Astrocyte (in vitro differentiated cells and primary cell): ENCODE data around the gene MGAT5. TPM values are rescaled to one million over a fixed set of nuclear protein-coding genes. Genes with fewer than 3 reads are reported as not detected.

ENCODE experiments used
- DNase-seq: peaks from one replicate; pipeline ENCODE4 v3.0.0-alpha.2; 2010; ENCODE audit warnings: low read depth
- FAIRE-seq: peaks from 2 replicates; lab custom pipeline; 2011; peaks lifted over from hg19 to GRCh38; lab: Jason Lieb, UNC
- H2AFZ ChIP-seq: 2 replicates; pipeline ENCODE4 v1.6.0; 2012; ENCODE audit warnings: low read depth, low read length, inconsistent platforms
- H3K27ac ChIP-seq: 2 replicates; pipeline ENCODE4 v1.5.1; 2011; ENCODE audit warnings: low read depth, low read length, inconsistent platforms
- H3K27me3 ChIP-seq: 2 replicates; pipeline ENCODE4 v1.6.0; 2011; ENCODE audit warnings: low read length, inconsistent platforms; ENCODE audit not compliant: insufficient read depth
- H3K36me3 ChIP-seq: 2 replicates; pipeline ENCODE4 v1.5.1; 2011; ENCODE audit warnings: low read length, inconsistent platforms; ENCODE audit not compliant: insufficient read depth
- H3K4me1 ChIP-seq: 2 replicates; pipeline ENCODE4 v1.5.1; 2011; ENCODE audit warnings: low read length, inconsistent platforms; ENCODE audit not compliant: insufficient read depth
- H3K4me2 ChIP-seq: 2 replicates; pipeline ENCODE4 v1.6.0; 2012; ENCODE audit warnings: low read length, inconsistent platforms
- H3K4me3 ChIP-seq: 2 replicates; pipeline ENCODE4 v1.5.1; 2011; ENCODE audit warnings: low read depth, mild to moderate bottlenecking, low read length, inconsistent platforms; ENCODE audit not compliant: insufficient read depth
- H3K79me2 ChIP-seq: 2 replicates; pipeline ENCODE4 v1.6.0; 2012; ENCODE audit warnings: mild to moderate bottlenecking, low read length, inconsistent platforms; ENCODE audit not compliant: insufficient read depth
- H3K9ac ChIP-seq: 2 replicates; pipeline ENCODE4 v1.6.0; 2012; ENCODE audit warnings: mild to moderate bottlenecking, low read length, inconsistent platforms
- H3K9me3 ChIP-seq: 2 replicates; pipeline ENCODE4 v1.5.1; 2012; ENCODE audit warnings: low read depth, mild to moderate bottlenecking, low read length, inconsistent platforms; ENCODE audit not compliant: insufficient read depth
- H4K20me1 ChIP-seq: 2 replicates; pipeline ENCODE4 v1.6.0; 2012; ENCODE audit warnings: low read length, inconsistent platforms; ENCODE audit not compliant: insufficient read depth
- H3K27ac Mint-ChIP-seq: one replicate; pipeline ENCODE4 v1.8.0; 2021; ENCODE audit warnings: mild to moderate bottlenecking, mixed read lengths; ENCODE audit not compliant: unreplicated experiment
- H3K27me3 Mint-ChIP-seq: one replicate; pipeline ENCODE4 v1.8.0; 2021; ENCODE audit warnings: low read depth, mixed read lengths; ENCODE audit not compliant: unreplicated experiment
- H3K36me3 Mint-ChIP-seq: one replicate; pipeline ENCODE4 v1.8.0; 2021; ENCODE audit warnings: low read depth, mixed read lengths; ENCODE audit not compliant: unreplicated experiment
- H3K4me1 Mint-ChIP-seq: one replicate; pipeline ENCODE4 v1.8.0; 2021; ENCODE audit warnings: low read depth, mixed read lengths; ENCODE audit not compliant: unreplicated experiment
- H3K4me3 Mint-ChIP-seq: one replicate; pipeline ENCODE4 v1.8.0; 2021; ENCODE audit warnings: mild to moderate bottlenecking, moderate library complexity, mixed read lengths; ENCODE audit not compliant: unreplicated experiment
- H3K9me3 Mint-ChIP-seq: one replicate; pipeline ENCODE4 v1.8.0; 2021; ENCODE audit warnings: mild to moderate bottlenecking, mixed read lengths; ENCODE audit not compliant: unreplicated experiment
- EZH2 ChIP-seq: IDR thresholded peaks from 2 replicates; pipeline ENCODE4 v1.6.1; 2012; ENCODE audit warnings: mild to moderate bottlenecking, low read length, inconsistent platforms; ENCODE audit not compliant: insufficient read depth
- total RNA-seq: library from RNA; stranded (reverse); gene quantifications from 2 replicates; pipeline ENCODE4 v1.2.1, GENCODE V29; 2021
- TF ChIP-seq, protein P1 (sequence below): IDR thresholded peaks from 2 replicates; pipeline ENCODE4 v1.5.1; 2011; ENCODE audit warnings: low read depth, mild to moderate bottlenecking, inconsistent platforms, low read length, moderate library complexity; ENCODE audit not compliant: insufficient read depth

Gene MGAT5
- total RNA-seq, 1 donor from 2014 or later: 80.2 TPM

DNA sequence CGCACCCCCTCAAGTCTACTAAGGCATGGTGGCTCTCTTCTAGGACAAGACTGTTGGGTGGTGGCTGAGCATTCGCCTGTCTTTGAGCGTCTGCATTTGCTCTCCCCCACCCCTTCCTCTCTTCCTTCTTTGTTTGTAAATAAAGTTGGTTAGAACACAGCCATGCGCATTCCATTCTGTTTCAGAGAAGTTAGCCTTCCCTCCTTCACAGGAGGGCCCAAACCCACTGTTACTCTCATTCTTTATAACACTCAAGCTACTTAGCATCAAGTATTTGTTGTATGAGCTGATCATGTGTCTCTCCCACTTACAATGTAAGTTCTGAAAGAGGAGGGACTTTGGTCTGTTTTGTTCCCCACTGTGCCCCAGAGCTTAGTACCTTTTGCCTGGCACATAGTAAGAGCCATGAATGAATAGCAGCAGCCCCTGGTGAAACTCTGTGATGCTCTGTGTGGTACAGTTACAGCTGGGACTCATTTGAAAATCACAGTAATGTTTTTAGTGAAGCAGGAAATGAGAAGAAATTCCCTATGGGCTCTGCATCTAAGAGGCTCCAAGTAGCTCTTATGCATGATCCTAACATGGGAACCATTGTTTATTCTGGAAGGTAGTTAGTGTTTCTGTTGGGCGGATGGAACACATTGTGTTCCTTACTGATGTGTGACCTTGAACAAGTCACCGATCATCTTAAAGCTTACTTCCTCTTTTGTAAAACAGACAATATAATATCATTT, 7.7 kb downstream of the MGAT5 start:
- Histone ChIP-seq H3K27ac (no peak overlapping the region), H3K4me2 (no peak overlapping the region)
- no peaks in the 10 kb centered on the region for H3K9me3 Mint-ChIP-seq

DNA sequence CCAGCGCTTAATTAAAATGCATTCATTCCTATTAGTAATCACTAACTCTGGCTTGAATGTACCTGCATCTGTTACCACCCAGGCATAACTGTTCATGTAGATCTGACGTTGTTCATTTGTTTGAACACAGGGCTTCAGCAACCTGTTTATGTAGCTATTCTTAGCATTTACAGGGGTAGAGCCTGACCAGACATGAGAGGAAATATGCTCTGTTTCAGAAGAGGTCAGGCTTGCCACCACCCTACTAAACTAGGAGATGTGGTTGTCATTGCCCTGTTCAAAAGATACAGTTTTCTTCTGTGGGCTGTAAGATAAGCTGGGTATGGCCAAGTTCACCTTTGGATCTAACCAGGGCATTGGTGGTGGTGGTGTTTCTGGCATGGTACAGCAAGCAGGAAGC, 8.8 kb downstream of the MGAT5 start:
- Mint-ChIP-seq H3K27me3 (no peaks in the 10 kb centered on the region), H3K4me1 (peaks cover 22% of the 10 kb centered on the region), H3K36me3 (peaks cover 8% of the 10 kb centered on the region), H3K9me3 (no peaks in the 10 kb centered on the region), H3K4me3 (no peak overlapping the region), H3K27ac (no peak overlapping the region)
- no peaks in the 10 kb centered on the region for H3K27me3 ChIP-seq
- H3K4me3 ChIP-seq: no peak overlapping the region
- no peak overlapping the region for H2AFZ ChIP-seq
- H3K79me2 ChIP-seq: peaks cover 3% of the 10 kb centered on the region
- FAIRE-seq (no peak), DNase-seq (no peak)
- peaks cover 7% of the 10 kb centered on the region for H4K20me1 ChIP-seq
- H3K4me2 ChIP-seq: no peak overlapping the region
- H3K4me1 ChIP-seq: peaks cover 15% of the 10 kb centered on the region
- no peak overlapping the region for H3K9ac ChIP-seq
- no peaks in the 10 kb centered on the region for H3K36me3 ChIP-seq
- H3K9me3 ChIP-seq: no peaks in the 10 kb centered on the region
- H3K27ac ChIP-seq: no peak overlapping the region
- TF ChIP-seq EZH2: no peak
- TF ChIP-seq, protein P1, sequence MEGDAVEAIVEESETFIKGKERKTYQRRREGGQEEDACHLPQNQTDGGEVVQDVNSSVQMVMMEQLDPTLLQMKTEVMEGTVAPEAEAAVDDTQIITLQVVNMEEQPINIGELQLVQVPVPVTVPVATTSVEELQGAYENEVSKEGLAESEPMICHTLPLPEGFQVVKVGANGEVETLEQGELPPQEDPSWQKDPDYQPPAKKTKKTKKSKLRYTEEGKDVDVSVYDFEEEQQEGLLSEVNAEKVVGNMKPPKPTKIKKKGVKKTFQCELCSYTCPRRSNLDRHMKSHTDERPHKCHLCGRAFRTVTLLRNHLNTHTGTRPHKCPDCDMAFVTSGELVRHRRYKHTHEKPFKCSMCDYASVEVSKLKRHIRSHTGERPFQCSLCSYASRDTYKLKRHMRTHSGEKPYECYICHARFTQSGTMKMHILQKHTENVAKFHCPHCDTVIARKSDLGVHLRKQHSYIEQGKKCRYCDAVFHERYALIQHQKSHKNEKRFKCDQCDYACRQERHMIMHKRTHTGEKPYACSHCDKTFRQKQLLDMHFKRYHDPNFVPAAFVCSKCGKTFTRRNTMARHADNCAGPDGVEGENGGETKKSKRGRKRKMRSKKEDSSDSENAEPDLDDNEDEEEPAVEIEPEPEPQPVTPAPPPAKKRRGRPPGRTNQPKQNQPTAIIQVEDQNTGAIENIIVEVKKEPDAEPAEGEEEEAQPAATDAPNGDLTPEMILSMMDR: no peak

More for the DNA sequence above, 7.7 kb downstream of the MGAT5 start:
- H4K20me1 ChIP-seq: peaks cover 6% of the 10 kb centered on the region
- peaks cover 8% of the 10 kb centered on the region for H3K36me3 Mint-ChIP-seq
- no peaks in the 10 kb centered on the region for H3K36me3 ChIP-seq
- peaks cover 3% of the 10 kb centered on the region for H3K79me2 ChIP-seq
- no peak overlapping the region for H3K4me3 ChIP-seq
- H3K9ac ChIP-seq: no peak overlapping the region
- H3K4me1 ChIP-seq: peaks cover 15% of the 10 kb centered on the region
- FAIRE-seq: no peak
- H3K4me1 Mint-ChIP-seq: peaks cover 22% of the 10 kb centered on the region
- no peak overlapping the region for H3K27ac Mint-ChIP-seq
- H3K9me3 ChIP-seq: no peaks in the 10 kb centered on the region
- no peaks in the 10 kb centered on the region for H3K27me3 ChIP-seq
- no peak for DNase-seq
- H3K27me3 Mint-ChIP-seq: no peaks in the 10 kb centered on the region
- no peak overlapping the region for H3K4me3 Mint-ChIP-seq
- TF ChIP-seq EZH2: no peak
- TF ChIP-seq, protein P1: no peak
- H2AFZ ChIP-seq: no peak overlapping the region

DNA sequence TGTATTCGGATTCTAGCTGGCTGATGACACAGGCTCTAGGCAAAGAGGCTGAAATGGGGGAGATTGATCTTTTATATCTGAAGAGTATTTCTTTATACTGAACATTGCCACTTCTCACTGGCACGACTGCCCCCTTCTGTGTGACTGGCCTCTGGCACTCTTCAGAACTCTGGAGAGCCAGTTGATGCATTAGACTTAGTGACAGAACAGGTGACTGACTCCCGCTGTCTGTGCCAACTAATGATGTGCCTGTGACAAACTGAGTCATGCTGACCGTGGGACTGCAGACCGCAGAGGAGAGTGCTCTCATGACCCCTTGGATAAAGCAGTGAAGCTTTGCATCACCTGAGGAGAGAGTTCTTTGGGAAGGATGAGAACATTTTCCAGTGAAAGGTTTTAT, 14.4 kb downstream of the MGAT5 start:
- no peak overlapping the region for H3K4me2 ChIP-seq
- no peak overlapping the region for H3K27ac ChIP-seq
- H3K9me3 ChIP-seq: no peaks in the 10 kb centered on the region
- H3K27ac Mint-ChIP-seq: no peak overlapping the region
- no peaks in the 10 kb centered on the region for H3K4me1 ChIP-seq
- no peaks in the 10 kb centered on the region for H3K36me3 ChIP-seq
- peaks cover 4% of the 10 kb centered on the region for H3K36me3 Mint-ChIP-seq
- no peak overlapping the region for H3K9ac ChIP-seq
- H3K27me3 ChIP-seq: no peaks in the 10 kb centered on the region
- no peaks in the 10 kb centered on the region for H3K9me3 Mint-ChIP-seq
- H4K20me1 ChIP-seq: peaks cover 5% of the 10 kb centered on the region
- H3K79me2 ChIP-seq: no peaks in the 10 kb centered on the region
- H2AFZ ChIP-seq: no peak overlapping the region
- TF ChIP-seq, protein P1: no peak
- no peak for TF ChIP-seq EZH2
- H3K4me3 ChIP-seq: no peak overlapping the region
- H3K4me1 Mint-ChIP-seq: peaks cover 24% of the 10 kb centered on the region
- DNase-seq (peak; percentile 38), FAIRE-seq (no peak)
- no peaks in the 10 kb centered on the region for H3K27me3 Mint-ChIP-seq
- H3K4me3 Mint-ChIP-seq: no peak overlapping the region
